Caco-2 (cell line): ENCODE data around the gene ANKFY1. TPM values are rescaled to one million over a fixed set of nuclear protein-coding genes. Genes with fewer than 3 reads are reported as not detected.

Experiments used
- BruUV-seq: library from RNA; stranded (reverse); fragments of 400-500 nt; replicated peaks from 2 replicates; lab custom pipeline; 2021; lab: Mats Ljungman, UMichigan
- CTCF ChIA-PET: fragments of 300-600 bp; sonication (Branson Sonifier 250); formaldehyde crosslinking; loops from one replicate; lab custom pipeline; 2022; ENCODE audit warnings: antibody characterized with exemption; lab: Charles Lee
- POLR2A ChIA-PET: fragments of 300-600 bp; sonication (Branson Sonifier 250); formaldehyde crosslinking; loops from one replicate; lab custom pipeline; 2022; ENCODE audit warnings: antibody characterized with exemption; lab: Charles Lee
- DNase-seq, 2 experiments: peaks; one replicate each; pipeline versions ENCODE4 v3.0.0 to v3.0.0-alpha.2; 2020 to 2022
- H3K27me3 ChIP-seq: replicated peaks from 2 replicates; pipeline ENCODE4 v1.6.0; 2011; ENCODE audit warnings: low read length; ENCODE audit not compliant: control insufficient read depth, insufficient read depth
- H3K36me3 ChIP-seq: 2 replicates; pipeline ENCODE4 v1.5.1; 2011; ENCODE audit warnings: low read length; ENCODE audit not compliant: control insufficient read depth, insufficient read depth
- H3K4me1 ChIP-seq: fragments of 250-450 bp; sonication (Bioruptor Pico); 2 replicates; pipeline ENCODE4 v1.5.1; 2020; ENCODE audit warnings: mild to moderate bottlenecking
- H3K4me3 ChIP-seq: 2 replicates; pipeline ENCODE4 v1.5.1; 2011; ENCODE audit warnings: low read depth, mild to moderate bottlenecking, control low read depth, low read length
- H3K9me3 ChIP-seq: fragments of 250-450 bp; sonication (Bioruptor Pico); 2 replicates; pipeline ENCODE4 v1.5.1; 2020; ENCODE audit warnings: mild to moderate bottlenecking, moderate library complexity
- H3K27ac Mint-ChIP-seq: one replicate; pipeline ENCODE4 v1.8.0; 2022; ENCODE audit warnings: mixed read lengths; ENCODE audit not compliant: unreplicated experiment
- H3K27me3 Mint-ChIP-seq: one replicate; pipeline ENCODE4 v1.8.0; 2022; ENCODE audit warnings: mixed read lengths; ENCODE audit not compliant: insufficient read depth, unreplicated experiment
- H3K36me3 Mint-ChIP-seq: one replicate; pipeline ENCODE4 v1.8.0; 2022; ENCODE audit warnings: mild to moderate bottlenecking, mixed read lengths; ENCODE audit not compliant: insufficient read depth, unreplicated experiment
- H3K4me1 Mint-ChIP-seq: one replicate; pipeline ENCODE4 v1.8.0; 2022; ENCODE audit warnings: low read depth, mixed read lengths; ENCODE audit not compliant: unreplicated experiment
- H3K4me3 Mint-ChIP-seq: one replicate; pipeline ENCODE4 v1.8.0; 2022; ENCODE audit warnings: mild to moderate bottlenecking, moderate library complexity, mixed read lengths; ENCODE audit not compliant: unreplicated experiment
- H3K9me3 Mint-ChIP-seq: one replicate; pipeline ENCODE4 v1.8.0; 2022; ENCODE audit warnings: mixed read lengths; ENCODE audit not compliant: unreplicated experiment
- CTCF ChIP-seq, 2 experiments: fragments of 200-600 bp in 1 of 2; IDR thresholded peaks; 1 replicate in 1 of 2; 2 replicates in 1 of 2; pipeline versions ENCODE4 v1.5.1 to v1.8.0; 2011 to 2022; ENCODE audit warnings: antibody characterized with exemption in 1 of 2, control low read depth in 1 of 2, inconsistent platforms in 1 of 2, low read depth in 1 of 2, low read length in 1 of 2, mild to moderate bottlenecking in 1 of 2, moderate library complexity in 1 of 2; ENCODE audit not compliant: insufficient read depth in 1 of 2, severe bottlenecking in 1 of 2, unreplicated experiment in 1 of 2
- intact Hi-C: fragments of 100-400 bp; cut with micrococcal nuclease; formaldehyde crosslinking; loops from one replicate; pipeline ENCODE4 v1.10.0; 2022; ENCODE audit not compliant: unreplicated experiment
- total RNA-seq: library from RNA; stranded (reverse); gene quantifications from 2 replicates; pipeline ENCODE4 v1.2.3, GENCODE V29; 2022

Gene ANKFY1
- total RNA-seq, 1 experiment from 2014 or later = 25.0 TPM

GRCh38 chr17:4160294-4160859 is 103.4 kb downstream of the ANKFY1 start:
- ChIA-PET CTCF (no interaction called here), POLR2A (no interaction called here)
- H3K9me3 Mint-ChIP-seq = no peaks in the 10 kb centered on the region
- H3K27ac Mint-ChIP-seq = peak overlapping the region; percentile 78
- TF ChIP-seq CTCF (IDR thresholded peaks at IDR 0.05; ENCODE audit: insufficient read depth in 1 of 2, low read depth in 1 of 2, low read length in 1 of 2, severe bottlenecking in 1 of 2, unreplicated experiment in 1 of 2) = no peak
- no TSS peak for BruUV-seq
- H3K9me3 ChIP-seq = no peaks in the 10 kb centered on the region
- H3K4me3 ChIP-seq = no peak overlapping the region
- peaks cover 11% of the 10 kb centered on the region for H3K36me3 Mint-ChIP-seq
- no peaks in the 10 kb centered on the region for H3K27me3 Mint-ChIP-seq
- H3K36me3 ChIP-seq = no peaks in the 10 kb centered on the region
- no peaks in the 10 kb centered on the region for H3K4me1 ChIP-seq
- H3K4me3 Mint-ChIP-seq = no peak overlapping the region
- no peaks in the 10 kb centered on the region for H3K27me3 ChIP-seq
- H3K4me1 Mint-ChIP-seq = peaks cover 6% of the 10 kb centered on the region
- intact Hi-C loops = no loop called here
- DNase-seq = no peak

- H3K27ac Mint-ChIP-seq = peak overlapping the region; percentile 78
- intact Hi-C loops = no loop called here
- no peak overlapping the region for H3K4me3 ChIP-seq
Measured at GRCh38 chr17:4159761-4160160, 104.0 kb downstream of the ANKFY1 start.

GRCh38 chr17:4157618-4158333 is 106.0 kb downstream of the ANKFY1 start:
- no TSS peak for BruUV-seq
- no peak for TF ChIP-seq CTCF (IDR thresholded peaks at IDR 0.05; ENCODE audit: insufficient read depth in 1 of 2, low read depth in 1 of 2, low read length in 1 of 2, severe bottlenecking in 1 of 2, unreplicated experiment in 1 of 2)
- H3K9me3 Mint-ChIP-seq = no peaks in the 10 kb centered on the region
- H3K27me3 ChIP-seq = no peaks in the 10 kb centered on the region
- peaks cover 6% of the 10 kb centered on the region for H3K4me1 Mint-ChIP-seq
- no peak overlapping the region for H3K27ac Mint-ChIP-seq
- H3K4me3 ChIP-seq = no peak overlapping the region
- H3K4me1 ChIP-seq = no peaks in the 10 kb centered on the region
- no peak for DNase-seq
- peaks cover 8% of the 10 kb centered on the region for H3K36me3 Mint-ChIP-seq
- H3K4me3 Mint-ChIP-seq = no peak overlapping the region
- no peaks in the 10 kb centered on the region for H3K27me3 Mint-ChIP-seq
- intact Hi-C loops = no loop called here
- ChIA-PET POLR2A (no interaction called here), CTCF (no interaction called here)
- no peaks in the 10 kb centered on the region for H3K36me3 ChIP-seq
- no peaks in the 10 kb centered on the region for H3K9me3 ChIP-seq

More at GRCh38 chr17:4159761-4160160, 104.0 kb downstream of the ANKFY1 start:
- BruUV-seq = no TSS peak
- peaks cover 6% of the 10 kb centered on the region for H3K4me1 Mint-ChIP-seq
- H3K36me3 ChIP-seq = no peaks in the 10 kb centered on the region
- no peaks in the 10 kb centered on the region for H3K27me3 ChIP-seq
- POLR2A ChIA-PET = no interaction called here
- H3K4me3 Mint-ChIP-seq = no peak overlapping the region
- no peak for TF ChIP-seq CTCF (IDR thresholded peaks at IDR 0.05; ENCODE audit: insufficient read depth in 1 of 2, low read depth in 1 of 2, low read length in 1 of 2, severe bottlenecking in 1 of 2, unreplicated experiment in 1 of 2)
- CTCF ChIA-PET = no interaction called here
- DNase-seq = no peak
- peaks cover 11% of the 10 kb centered on the region for H3K36me3 Mint-ChIP-seq
- H3K27me3 Mint-ChIP-seq = no peaks in the 10 kb centered on the region
- no peaks in the 10 kb centered on the region for H3K9me3 ChIP-seq
- H3K4me1 ChIP-seq = no peaks in the 10 kb centered on the region
- H3K9me3 Mint-ChIP-seq = no peaks in the 10 kb centered on the region
